Lung (tissue), 12 donors: ENCODE results near the gene JPT2. TPM values are rescaled to one million over a fixed set of nuclear protein-coding genes. Genes with fewer than 3 reads are reported as not detected.
"Not testable (repeated sequence)": the region's sequence is repeated elsewhere in the genome, so short reads cannot be mapped to it uniquely, and the experiment has no call there.

Source experiments
- ATAC-seq: fragments of 200-7000 bp; cut with Tn5 transposase; one replicate; pipeline ENCODE4 v1.9.1; 2020; ENCODE audit warnings: moderate number of reproducible peaks; ENCODE audit not compliant: insufficient read depth, low FRiP score
- DNase-seq, 3 donors: peaks; one replicate each; pipeline ENCODE4 v3.0.0-alpha.2; 2013 to 2017
- H3K27ac ChIP-seq, 2 donors: one replicate each; pipeline ENCODE4 v1.5.1; 2013; ENCODE audit warnings: mild to moderate bottlenecking in 2 of 2, moderate library complexity in 2 of 2, control low read depth in 1 of 2, inconsistent platforms in 1 of 2, low read depth in 1 of 2, low read length in 1 of 2
- H3K27me3 ChIP-seq, 3 donors: one replicate each; pipeline ENCODE4 v1.5.1; 2013; ENCODE audit warnings: low read length in 2 of 3; ENCODE audit not compliant: control insufficient read depth in 3 of 3, insufficient read depth in 3 of 3
- H3K36me3 ChIP-seq, 4 donors: one replicate each; pipeline ENCODE4 v1.5.1; 2013; ENCODE audit warnings: low read length in 4 of 4, mild to moderate bottlenecking in 1 of 4, moderate library complexity in 1 of 4; ENCODE audit not compliant: control insufficient read depth in 4 of 4, insufficient read depth in 4 of 4
- H3K4me1 ChIP-seq, 5 donors: one replicate each; pipeline ENCODE4 v1.5.1; 2013; ENCODE audit warnings: low read length in 5 of 5, mild to moderate bottlenecking in 2 of 5, moderate library complexity in 1 of 5; ENCODE audit not compliant: control insufficient read depth in 5 of 5, insufficient read depth in 5 of 5
- H3K4me3 ChIP-seq: one replicate; pipeline ENCODE4 v1.5.1; 2013; ENCODE audit warnings: mild to moderate bottlenecking, control low read depth, moderate library complexity
- H3K9ac ChIP-seq, 2 donors: one replicate each; pipeline ENCODE4 v1.5.1; 2013; ENCODE audit warnings: low read length in 2 of 2, control low read depth in 1 of 2; ENCODE audit not compliant: insufficient read depth in 1 of 2
- H3K9me3 ChIP-seq, 4 donors: one replicate each; pipeline ENCODE4 v1.5.1; 2013; ENCODE audit warnings: low read length in 3 of 4, mild to moderate bottlenecking in 1 of 4, moderate library complexity in 1 of 4; ENCODE audit not compliant: control insufficient read depth in 4 of 4, insufficient read depth in 3 of 4
- WGBS, 2 donors: extraction: QIAGEN DNeasy Blood & Tissue Kit; methylation state at CpG; one replicate each; pipeline ENCODE4 v1.1.7; 2013; 5-methylcytosine and 5-hydroxymethylcytosine counted together
- polyA plus RNA-seq, 2 donors: library from polyadenylated mRNA; stranded (reverse); fragments of 200-250 nt; gene quantifications; one replicate each; pipeline ENCODE4 v1.2.1, GENCODE V29; 2013
- total RNA-seq, 2 donors: library from RNA; depleted of rRNA in 1 of 2; stranded (reverse); fragments of >200 nt in 1 of 2; gene quantifications; one replicate each; pipeline ENCODE4 v1.2.1, GENCODE V29; 2014 to 2021
- TF ChIP-seq, protein P1 (sequence below): IDR thresholded peaks from 2 replicates; pipeline ENCODE4 v1.5.1; 2012; ENCODE audit warnings: mild to moderate bottlenecking; ENCODE audit errors: control extremely low read depth, extremely low read depth
- donor health status: control.
- donor health status: control.
- donor health status: Bipolar disorder and iron deficiency.
- donor health status: healthy.
- donor health status: DM: yes; HTN: yes; CAD: no.

JPT2 gene
- total and polyA plus RNA-seq, 4 donors: 28.7 to 71.9 (median 51.6) TPM

DNA sequence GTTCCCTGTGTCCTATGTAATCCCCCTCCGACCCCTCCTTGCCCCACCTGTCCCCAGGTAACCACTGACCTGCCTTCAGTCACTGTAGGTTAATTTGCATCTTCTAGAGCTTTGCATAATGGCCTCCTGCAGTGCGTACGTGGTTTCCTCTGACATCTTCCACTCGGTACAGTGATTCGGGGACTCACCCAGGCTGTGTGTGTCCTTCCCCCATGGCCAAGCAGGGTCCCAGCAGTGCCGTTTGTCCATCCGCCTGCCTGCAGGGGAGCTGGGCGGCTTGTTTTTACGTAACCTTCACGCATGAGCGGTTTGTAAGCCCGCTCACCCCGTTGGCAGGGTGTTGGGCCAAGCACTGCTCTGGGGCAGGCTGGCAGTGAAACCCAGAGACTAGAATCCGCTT lies 35.9 kb downstream of the JPT2 start:
- H3K4me3 ChIP-seq: no peak overlapping the region
- TF ChIP-seq, protein P1, sequence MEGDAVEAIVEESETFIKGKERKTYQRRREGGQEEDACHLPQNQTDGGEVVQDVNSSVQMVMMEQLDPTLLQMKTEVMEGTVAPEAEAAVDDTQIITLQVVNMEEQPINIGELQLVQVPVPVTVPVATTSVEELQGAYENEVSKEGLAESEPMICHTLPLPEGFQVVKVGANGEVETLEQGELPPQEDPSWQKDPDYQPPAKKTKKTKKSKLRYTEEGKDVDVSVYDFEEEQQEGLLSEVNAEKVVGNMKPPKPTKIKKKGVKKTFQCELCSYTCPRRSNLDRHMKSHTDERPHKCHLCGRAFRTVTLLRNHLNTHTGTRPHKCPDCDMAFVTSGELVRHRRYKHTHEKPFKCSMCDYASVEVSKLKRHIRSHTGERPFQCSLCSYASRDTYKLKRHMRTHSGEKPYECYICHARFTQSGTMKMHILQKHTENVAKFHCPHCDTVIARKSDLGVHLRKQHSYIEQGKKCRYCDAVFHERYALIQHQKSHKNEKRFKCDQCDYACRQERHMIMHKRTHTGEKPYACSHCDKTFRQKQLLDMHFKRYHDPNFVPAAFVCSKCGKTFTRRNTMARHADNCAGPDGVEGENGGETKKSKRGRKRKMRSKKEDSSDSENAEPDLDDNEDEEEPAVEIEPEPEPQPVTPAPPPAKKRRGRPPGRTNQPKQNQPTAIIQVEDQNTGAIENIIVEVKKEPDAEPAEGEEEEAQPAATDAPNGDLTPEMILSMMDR: no peak
- no peaks in the 10 kb centered on the region for H3K27me3 ChIP-seq
- 62 to 80% methylated on average over 14 of the region's 14 CpGs for WGBS, 2 donors
- no peak overlapping the region for H3K9ac ChIP-seq
- H3K36me3 ChIP-seq: peaks cover 0 to 7% (median 0%) of the 10 kb centered on the region in 4 donors
- H3K27ac ChIP-seq: no peak overlapping the region
- ATAC-seq: no peak
- H3K4me1 ChIP-seq: peaks cover 0 to 5% (median 0%) of the 10 kb centered on the region in 5 donors
- no peak for DNase-seq
- no peaks in the 10 kb centered on the region for H3K9me3 ChIP-seq

DNA sequence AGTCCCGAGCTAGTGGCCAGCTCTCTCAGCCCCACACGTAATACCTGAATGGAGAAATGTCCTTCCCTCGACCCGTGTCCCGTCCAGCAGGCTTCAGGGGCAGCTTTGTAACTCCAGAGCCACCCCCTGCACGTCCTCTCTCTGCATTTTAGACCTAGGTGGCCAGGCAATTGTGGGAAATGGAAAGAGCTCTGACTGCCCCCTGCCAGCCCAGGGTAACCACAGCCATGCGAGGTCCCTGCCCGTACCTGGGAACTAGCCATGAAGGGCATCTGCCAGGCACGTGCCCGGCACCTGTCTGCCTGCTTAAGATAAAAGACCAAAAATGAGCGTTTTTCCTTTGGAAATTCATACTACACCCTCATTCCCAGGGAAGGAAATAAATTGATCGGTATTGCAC lies 37.1 kb downstream of the JPT2 start:
- TF ChIP-seq, protein P1: no peak
- no peak for DNase-seq
- H3K9ac ChIP-seq: no peak overlapping the region
- no peak for ATAC-seq
- peaks cover 0 to 5% (median 0%) of the 10 kb centered on the region in 5 donors for H3K4me1 ChIP-seq
- H3K9me3 ChIP-seq: no peaks in the 10 kb centered on the region
- no peak overlapping the region for H3K4me3 ChIP-seq
- no peak overlapping the region for H3K27ac ChIP-seq
- H3K27me3 ChIP-seq: no peaks in the 10 kb centered on the region
- peaks cover 0 to 7% (median 0%) of the 10 kb centered on the region in 4 donors for H3K36me3 ChIP-seq
- WGBS, 2 donors: 94% methylated on average over 12 of the region's 12 CpGs

DNA sequence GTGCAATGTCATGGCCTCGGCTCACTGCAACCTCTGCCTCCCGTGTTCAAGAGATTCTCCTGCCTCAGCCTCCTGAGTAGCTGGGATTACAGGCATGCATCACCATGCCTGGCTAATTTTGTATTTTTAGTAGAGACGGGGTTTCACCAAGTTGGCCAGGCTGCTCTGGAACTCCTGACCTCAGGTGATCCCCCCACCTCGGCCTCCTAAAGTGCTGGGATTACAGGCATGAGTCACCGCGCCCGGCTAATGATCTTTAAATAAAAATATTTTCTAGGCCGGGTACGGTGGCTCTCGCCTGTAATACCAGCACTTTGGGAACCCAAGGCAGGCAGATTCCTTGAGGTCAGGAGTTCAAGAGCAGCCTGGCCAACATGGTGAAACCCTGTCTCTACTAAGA lies 40.2 kb downstream of the JPT2 start:
- not testable (repeated sequence) for DNase-seq, H3K27me3 ChIP-seq, H3K4me3 ChIP-seq, ATAC-seq, H3K9me3 ChIP-seq, H3K27ac ChIP-seq, H3K4me1 ChIP-seq, H3K9ac ChIP-seq, H3K36me3 ChIP-seq
- 87 to 90% methylated on average over 10 of the region's 10 CpGs for WGBS, 2 donors

- not testable (repeated sequence) for H3K27me3 ChIP-seq, H3K9ac ChIP-seq, H3K9me3 ChIP-seq, H3K36me3 ChIP-seq, H3K4me3 ChIP-seq, ATAC-seq, H3K4me1 ChIP-seq, H3K27ac ChIP-seq, DNase-seq
- 66 to 72% methylated on average over 12 of the region's 12 CpGs for WGBS, 2 donors
Observed at GRCh38 chr16:1719559-1720229, 41.6 kb downstream of the JPT2 start.
